HG03442 (cell line): Measurements from ENCODE around the gene CSNK1G2.

Experiments
- ATAC-seq: cut with Tn5 transposase; IDR thresholded peaks from one replicate; pipeline ENCODE4 v1.9.1; 2021; ENCODE audit warnings: mild to moderate bottlenecking, moderate library complexity; ENCODE audit not compliant: unreplicated experiment

CSNK1G2 gene

DNA sequence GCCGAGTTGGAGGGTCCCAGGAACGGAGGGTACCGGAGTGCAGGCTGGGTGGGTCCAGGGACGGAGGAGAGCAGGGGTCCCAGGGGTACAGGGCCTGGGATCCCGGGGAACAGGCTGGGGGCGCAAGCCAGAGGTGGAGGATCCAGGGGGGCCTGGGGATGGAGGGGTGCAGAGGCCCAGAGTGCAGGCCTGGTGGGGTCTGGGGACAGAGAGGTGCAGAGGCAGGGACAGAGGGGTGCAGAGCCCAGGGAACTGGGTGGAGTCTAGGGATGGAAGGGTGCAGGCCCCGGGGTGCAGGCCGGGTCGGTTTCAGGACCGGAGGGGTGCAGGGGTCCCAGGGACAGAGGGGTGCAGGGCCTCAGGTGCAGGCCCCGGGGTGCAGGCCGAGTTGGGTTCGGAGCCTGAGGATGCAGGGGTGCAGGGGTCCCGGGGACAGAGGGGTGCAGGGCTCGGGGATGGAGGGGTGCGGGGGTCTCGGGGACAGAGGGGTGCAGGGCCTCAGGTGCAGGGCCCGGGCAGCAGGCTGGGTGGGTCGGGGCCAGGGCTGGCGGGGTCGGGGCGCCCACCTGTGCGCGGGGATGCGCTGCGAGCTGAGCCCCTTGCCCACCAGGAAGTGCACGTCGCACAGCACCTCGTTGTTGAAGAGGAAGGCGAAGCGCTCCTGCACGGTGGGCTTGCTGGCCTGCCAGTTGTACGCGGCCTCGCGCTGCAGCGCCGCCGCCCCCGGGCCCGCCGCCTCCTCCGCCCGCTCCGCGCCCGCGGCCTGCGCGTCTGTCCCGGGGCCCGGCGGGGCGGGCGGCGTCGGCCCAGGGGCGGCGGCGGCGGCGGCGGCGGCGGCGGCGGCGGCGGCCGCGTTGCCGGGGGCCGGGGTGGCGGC is 74.0 kb downstream of the CSNK1G2 start:
- no peak for ATAC-seq

DNA sequence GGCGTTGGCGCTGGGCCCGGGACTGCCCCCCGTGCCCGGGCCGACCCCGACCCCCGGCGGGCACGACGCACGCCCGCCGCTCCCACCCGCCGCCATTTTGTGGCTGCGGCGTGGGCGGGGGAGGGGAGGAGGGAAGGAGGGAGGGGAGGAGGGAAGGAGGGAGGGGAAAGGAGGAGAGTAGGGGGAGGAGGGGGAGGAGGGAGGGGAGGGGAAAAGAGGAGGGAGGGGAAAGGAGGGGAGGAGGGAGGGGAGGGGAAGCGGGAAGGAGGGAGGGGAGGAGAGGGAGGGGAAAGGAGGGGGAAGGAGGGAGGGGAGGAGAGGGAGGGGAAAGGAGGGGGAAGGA is 74.6 kb downstream of the CSNK1G2 start, which contains the start of gene BTBD2:
Gene BTBD2 (minus strand): TSS at position 107 of the 343 bp plus-strand sequence. CDS start 11 bp downstream, at position 96.
- no peak for ATAC-seq

- ATAC-seq: no peak
These were observed 75.3 kb downstream of the CSNK1G2 start for GRCh38 chr19:2016041-2016807.

- ATAC-seq: no peak
These were observed 77.8 kb downstream of the CSNK1G2 start for GRCh38 chr19:2018752-2019151.

GRCh38 chr19:2021453-2022140 is 80.6 kb downstream of the CSNK1G2 start:
- ATAC-seq: no peak

DNA sequence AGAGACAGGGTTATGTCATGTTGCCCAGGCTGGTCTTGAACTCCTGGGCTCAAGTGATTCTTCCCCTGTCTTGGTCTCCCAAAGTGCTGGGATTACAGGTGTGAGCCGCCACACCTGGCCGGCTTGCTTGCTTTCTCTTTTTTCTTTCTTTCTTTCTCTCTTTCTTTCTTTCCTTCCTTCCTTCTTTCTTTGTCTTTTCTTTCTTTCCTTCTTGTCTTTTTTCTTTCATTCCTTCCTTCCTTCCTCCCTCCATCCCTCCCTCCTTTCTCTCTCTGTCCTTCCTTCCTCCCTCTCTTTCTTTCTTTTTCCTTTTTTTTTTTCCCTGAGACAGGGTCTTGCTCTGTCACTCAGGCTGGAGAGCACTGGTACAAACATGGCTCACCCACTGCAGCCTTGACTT is 81.3 kb downstream of the CSNK1G2 start:
- ATAC-seq: no peak

DNA sequence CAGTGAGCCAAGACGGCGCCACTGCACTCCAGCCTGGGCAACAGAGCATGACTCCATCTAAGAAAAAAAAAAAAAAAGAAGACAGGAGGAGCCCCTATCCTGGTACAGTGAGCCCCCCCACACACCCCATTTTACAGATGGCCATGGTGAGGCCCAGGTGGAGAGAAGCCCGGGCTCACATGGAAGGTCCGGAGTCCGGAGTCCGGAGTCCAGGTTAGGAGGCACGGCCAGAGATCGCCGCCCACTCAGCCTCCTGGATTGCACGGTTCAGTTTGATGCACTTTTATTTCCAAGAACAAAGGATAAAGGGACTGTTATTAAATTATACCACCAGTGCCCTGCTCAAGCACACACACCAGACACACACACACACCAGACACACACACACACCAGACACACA is 85.8 kb downstream of the CSNK1G2 start:
- ATAC-seq: no peak

DNA sequence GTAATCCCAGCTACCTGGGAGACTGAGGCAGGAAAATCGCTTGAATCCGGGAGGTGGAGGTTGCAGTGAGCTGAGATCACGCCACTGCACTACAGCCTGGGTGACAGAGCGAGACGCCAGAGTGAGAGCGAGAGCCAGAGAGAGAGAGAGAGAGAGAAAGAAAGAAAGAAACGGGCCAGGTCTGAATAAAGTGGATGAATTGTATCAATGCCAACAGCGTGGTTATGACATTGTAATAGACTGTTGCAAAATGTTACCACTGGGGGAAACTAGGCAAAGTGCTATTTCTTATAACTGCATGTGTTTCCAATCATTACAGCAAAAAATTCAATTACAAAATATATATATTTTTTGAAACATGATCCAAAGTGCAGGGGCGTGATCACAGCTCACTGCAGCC is 86.4 kb downstream of the CSNK1G2 start:
- ATAC-seq: no peak
